HepG2 (cell line): Measurements from ENCODE around the gene ASB16. TPM values are rescaled to one million over a fixed set of nuclear protein-coding genes. Genes with fewer than 3 reads are reported as not detected.

Source experiments
- FOXA1 ChIP-seq, 2 experiments: fragments of 450-650 bp in 1 of 2; sonication (generic) in 1 of 2; formaldehyde crosslinking in 1 of 2; IDR thresholded peaks; 2 replicates each; pipeline versions ENCODE4 v1.4.0 to v1.6.1; 2016 to 2020; ENCODE audit warnings: missing genetic modification reagents in 1 of 2
- FOXM1 ChIP-seq: sonication (generic); formaldehyde crosslinking; IDR thresholded peaks from 2 replicates; pipeline ENCODE4 v1.5.0; 2020; ENCODE audit warnings: missing genetic modification reagents
- GATAD1 ChIP-seq: IDR thresholded peaks from 2 replicates; pipeline ENCODE4 v1.6.1; 2016; ENCODE audit warnings: missing genetic modification reagents, missing compliant biosample characterization
- GPN1 ChIP-seq: sonication (generic); formaldehyde crosslinking; IDR thresholded peaks from 2 replicates; pipeline ENCODE4 v1.5.1; 2020; ENCODE audit warnings: missing genetic modification reagents, borderline replicate concordance
- HDAC1 ChIP-seq: sonication (generic); formaldehyde crosslinking; IDR thresholded peaks from 2 replicates; pipeline ENCODE4 v1.5.1; 2020; ENCODE audit warnings: mild to moderate bottlenecking, missing genetic modification reagents
- HMGA1 ChIP-seq: sonication (generic); formaldehyde crosslinking; conservative IDR thresholded peaks from 2 replicates; pipeline ENCODE4 v1.4.0; 2020; ENCODE audit warnings: missing genetic modification reagents
- HMGXB3 ChIP-seq: sonication (generic); formaldehyde crosslinking; IDR thresholded peaks from 2 replicates; pipeline ENCODE4 v1.4.0; 2020; ENCODE audit warnings: missing genetic modification reagents, borderline replicate concordance
- HOXD1 ChIP-seq: sonication (generic); formaldehyde crosslinking; IDR thresholded peaks from 2 replicates; pipeline ENCODE4 v1.5.0; 2020; ENCODE audit warnings: missing genetic modification reagents
- KDM2A ChIP-seq: sonication (generic); formaldehyde crosslinking; IDR thresholded peaks from 2 replicates; pipeline ENCODE4 v1.4.0; 2020; ENCODE audit warnings: low read depth, missing genetic modification reagents, borderline replicate concordance
- KMT2A ChIP-seq: sonication (generic); formaldehyde crosslinking; IDR thresholded peaks from 2 replicates; pipeline ENCODE4 v1.4.0; 2020; ENCODE audit warnings: missing genetic modification reagents
- MNT ChIP-seq: fragments of 450-650 bp; IDR thresholded peaks from 2 replicates; pipeline ENCODE4 v1.6.1; 2016
- MZF1 ChIP-seq: sonication (generic); formaldehyde crosslinking; IDR thresholded peaks from 2 replicates; pipeline ENCODE4 v1.8.1; 2023; ENCODE audit warnings: mild to moderate bottlenecking, missing genetic modification reagents, borderline replicate concordance
- PREB ChIP-seq: sonication (generic); formaldehyde crosslinking; IDR thresholded peaks from 2 replicates; pipeline ENCODE4 v1.4.0; 2020; ENCODE audit warnings: missing genetic modification reagents
- ZNF292 ChIP-seq: sonication (generic); formaldehyde crosslinking; IDR thresholded peaks from 2 replicates; pipeline ENCODE4 v1.8.1; 2022; ENCODE audit warnings: mild to moderate bottlenecking, low read depth, missing genetic modification reagents, borderline replicate concordance
- ZNF446 ChIP-seq: sonication (generic); formaldehyde crosslinking; IDR thresholded peaks from 2 replicates; pipeline ENCODE4 v1.5.0; 2020; ENCODE audit warnings: mild to moderate bottlenecking, missing genetic modification reagents
- ZNF503 ChIP-seq: sonication (generic); formaldehyde crosslinking; IDR thresholded peaks from 2 replicates; pipeline ENCODE4 v1.4.0; 2020; ENCODE audit warnings: missing genetic modification reagents
- ZNF576 ChIP-seq: sonication (generic); formaldehyde crosslinking; IDR thresholded peaks from 2 replicates; pipeline ENCODE4 v1.4.0; 2020; ENCODE audit warnings: mild to moderate bottlenecking, missing genetic modification reagents
- ZNF605 ChIP-seq: sonication (generic); formaldehyde crosslinking; IDR thresholded peaks from 2 replicates; pipeline ENCODE4 v1.8.0; 2022; ENCODE audit warnings: mild to moderate bottlenecking, missing genetic modification reagents
- ZNF720 ChIP-seq: sonication (generic); formaldehyde crosslinking; IDR thresholded peaks from 2 replicates; pipeline ENCODE4 v1.4.0; 2020; ENCODE audit warnings: missing genetic modification reagents
- ZSCAN21 ChIP-seq: sonication (generic); formaldehyde crosslinking; IDR thresholded peaks from 2 replicates; pipeline ENCODE4 v1.8.0; 2022; ENCODE audit warnings: mild to moderate bottlenecking, missing genetic modification reagents, moderate library complexity, borderline replicate concordance
- polyA plus RNA-seq, 8 experiments: library from polyadenylated mRNA; depleted of rRNA in 3 of 8; stranded (reverse) in 7 of 8; unstranded in 1 of 8; fragments of >200 nt; fragmentation: Illumina TruSeq in 4 of 8; extraction: Trizol in 4 of 8; gene quantifications; 2 replicates each; pipeline versions ENCODE4 v1.2.1 to v1.2.3, GENCODE V29; 2011 to 2016; ENCODE audit warnings: low read depth in 4 of 8, missing spikeins in 1 of 8, mixed read lengths in 1 of 8; ENCODE audit not compliant: insufficient read depth in 1 of 8
- total RNA-seq, 5 experiments: library from RNA; depleted of rRNA; stranded (reverse); fragments of >200 nt; fragmentation: Illumina TruSeq; extraction: Trizol; gene quantifications; 2 replicates each; pipeline ENCODE4 v1.2.3, GENCODE V29; 2016; ENCODE audit warnings: low read depth in 1 of 5

The ASB16 gene
- total and polyA plus RNA-seq, 2 of the 13 experiments (the other 11 are each of a cell fraction or from before 2014, with no cell fraction given): 0.07 TPM; not detected in 1

GRCh38 chr17:44123356-44124117 lies 47.0 kb upstream of the ASB16 start, which contains the start of gene HDAC5 (continued):
- TF ChIP-seq MZF1 (no peak), MNT (peak; percentile 26; the same call in 1 of the 2 replicates), GATAD1 (peak; percentile 51; the same call in 1 of the 2 replicates), ZNF503 (CRISPR knock-in tag) (0 out of 2 replicates have a peak, but pooled peaks have one; percentile 45), ZNF720 (no peak), ZNF605 (CRISPR knock-in tag) (peak; percentile 84; the same call in 1 of the 2 replicates), FOXM1 (CRISPR knock-in tag) (no peak), HOXD1 (CRISPR knock-in tag) (no peak), PREB (no peak), HDAC1 (CRISPR knock-in tag) (peak; percentile 66; the same call in 1 of the 2 replicates), FOXA1 (IDR thresholded peaks at IDR 0.05) (no peak), FOXA1 (CRISPR knock-in tag; IDR thresholded peaks at IDR 0.05) (no peak), KMT2A (CRISPR knock-in tag) (peak; percentile 63; the same call in 1 of the 2 replicates), ZNF446 (CRISPR knock-in tag) (no peak; the same call in 1 of the 2 replicates), KDM2A (CRISPR knock-in tag) (peak; percentile 89), ZSCAN21 (CRISPR knock-in tag) (no peak), HMGXB3 (no peak), ZNF292 (CRISPR knock-in tag) (no peak; the same call in 1 of the 2 replicates), GPN1 (no peak), ZNF576 (CRISPR knock-in tag) (no peak), HMGA1 (no peak)
